Prostate gland (tissue), 2 donors: ENCODE data around the gene DLG2. TPM values are rescaled to one million over a fixed set of nuclear protein-coding genes. Genes with fewer than 3 reads are reported as not detected.

Source experiments
- DNase-seq: peaks from one replicate; pipeline ENCODE4 v3.0.0-alpha.2; 2019; ENCODE audit warnings: low spot score
- H3K27ac ChIP-seq, 2 donors: fragments of 200-600 bp; sonication (generic); 2 replicates each; pipeline ENCODE4 v1.5.1; 2017 to 2019
- H3K27me3 ChIP-seq: fragments of 200-600 bp; sonication (generic); replicated peaks from 2 replicates; pipeline ENCODE4 v1.5.1; 2019; ENCODE audit not compliant: insufficient read depth
- H3K36me3 ChIP-seq, 2 donors: fragments of 200-600 bp; sonication (generic); 1 replicate in 1 of 2; 2 replicates in 1 of 2; pipeline versions ENCODE4 v1.5.1 to v1.8.1; 2017 to 2019
- H3K4me1 ChIP-seq: fragments of 200-600 bp; sonication (generic); replicated peaks from 2 replicates; pipeline ENCODE4 v1.5.1; 2019
- H3K4me3 ChIP-seq, 2 donors: fragments of 200-600 bp; sonication (generic); 2 replicates each; pipeline ENCODE4 v1.5.1; 2017 to 2019
- H3K9me3 ChIP-seq: fragments of 200-600 bp; sonication (generic); 2 replicates; pipeline ENCODE4 v1.5.1; 2017
- POLR2A ChIP-seq: fragments of 450-650 bp; IDR thresholded peaks from one replicate; pipeline ENCODE4 v1.6.1; 2016; ENCODE audit warnings: antibody characterized with exemption, mild to moderate bottlenecking
- POLR2AphosphoS5 ChIP-seq: sonication (generic); formaldehyde crosslinking; IDR thresholded peaks from one replicate; pipeline ENCODE4 v1.6.1; 2017; ENCODE audit warnings: antibody characterized with exemption
- WGBS: methylation state at CpG from one replicate; pipeline ENCODE4 v1.1.5; 2018; 5-methylcytosine and 5-hydroxymethylcytosine counted together
- intact Hi-C: fragments of 100-400 bp; cut with DNase I; formaldehyde crosslinking; loops from one replicate; pipeline ENCODE4 v1.14.2; 2022
- total RNA-seq, 2 donors: library from RNA; depleted of rRNA; stranded (reverse); fragments of >200 nt; gene quantifications; one replicate each; pipeline ENCODE4 v1.1.0, GENCODE V29; 2016
- TF ChIP-seq, protein P1 (sequence below), 4 experiments: fragments of 200-600 bp in 2 of 4; fragments of 450-650 bp in 2 of 4; sonication (generic) in 2 of 4; IDR thresholded peaks; 1 replicate in 3 of 4; 2 replicates in 1 of 4; pipeline ENCODE4 v1.5.1; 2016 to 2019; ENCODE audit warnings: antibody characterized with exemption in 4 of 4, mild to moderate bottlenecking in 2 of 4, moderate library complexity in 2 of 4

Gene DLG2
- total RNA-seq, 2 donors from 2014 or later: 9.8 to 16.2 TPM

DNA sequence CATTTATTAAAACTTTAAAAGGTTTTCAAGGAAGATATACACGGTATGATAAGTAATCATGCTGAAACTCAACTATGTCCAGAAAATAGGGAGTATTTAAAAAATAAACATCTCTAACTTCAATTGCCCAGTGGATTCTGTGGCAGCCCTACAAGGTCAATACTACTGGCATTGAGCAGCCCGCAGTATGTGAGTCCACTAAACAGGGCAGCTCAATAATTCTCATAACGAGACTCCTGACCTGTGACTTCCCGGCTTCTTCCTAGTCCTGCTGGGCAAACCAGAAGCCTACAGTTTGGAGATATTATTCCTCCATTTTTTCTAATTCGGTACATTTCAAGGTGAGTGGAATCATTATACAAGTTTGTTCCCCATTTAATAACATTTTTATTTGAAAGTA lies 1760.5 kb downstream of the DLG2 start:
- H3K4me1 ChIP-seq: no peaks in the 10 kb centered on the region
- H3K27me3 ChIP-seq: no peaks in the 10 kb centered on the region
- no peaks in the 10 kb centered on the region for H3K9me3 ChIP-seq
- WGBS: 88% methylated on average over 5 of the region's 5 CpGs
- no peaks in the 10 kb centered on the region for H3K36me3 ChIP-seq
- H3K27ac ChIP-seq: no peak overlapping the region
- intact Hi-C loops: no loop called here
- no peak overlapping the region for H3K4me3 ChIP-seq
- TF ChIP-seq POLR2A: no peak
- no peak for TF ChIP-seq POLR2AphosphoS5
- TF ChIP-seq, protein P1, sequence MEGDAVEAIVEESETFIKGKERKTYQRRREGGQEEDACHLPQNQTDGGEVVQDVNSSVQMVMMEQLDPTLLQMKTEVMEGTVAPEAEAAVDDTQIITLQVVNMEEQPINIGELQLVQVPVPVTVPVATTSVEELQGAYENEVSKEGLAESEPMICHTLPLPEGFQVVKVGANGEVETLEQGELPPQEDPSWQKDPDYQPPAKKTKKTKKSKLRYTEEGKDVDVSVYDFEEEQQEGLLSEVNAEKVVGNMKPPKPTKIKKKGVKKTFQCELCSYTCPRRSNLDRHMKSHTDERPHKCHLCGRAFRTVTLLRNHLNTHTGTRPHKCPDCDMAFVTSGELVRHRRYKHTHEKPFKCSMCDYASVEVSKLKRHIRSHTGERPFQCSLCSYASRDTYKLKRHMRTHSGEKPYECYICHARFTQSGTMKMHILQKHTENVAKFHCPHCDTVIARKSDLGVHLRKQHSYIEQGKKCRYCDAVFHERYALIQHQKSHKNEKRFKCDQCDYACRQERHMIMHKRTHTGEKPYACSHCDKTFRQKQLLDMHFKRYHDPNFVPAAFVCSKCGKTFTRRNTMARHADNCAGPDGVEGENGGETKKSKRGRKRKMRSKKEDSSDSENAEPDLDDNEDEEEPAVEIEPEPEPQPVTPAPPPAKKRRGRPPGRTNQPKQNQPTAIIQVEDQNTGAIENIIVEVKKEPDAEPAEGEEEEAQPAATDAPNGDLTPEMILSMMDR (IDR thresholded peaks at IDR 0.05): no peak
- no peak for DNase-seq

GRCh38 chr11:83865636-83866461 lies 1761.3 kb downstream of the DLG2 start:
- WGBS: 77% methylated on average over 4 of the region's 4 CpGs
- Histone ChIP-seq H3K9me3 (no peaks in the 10 kb centered on the region), H3K27me3 (no peaks in the 10 kb centered on the region), H3K36me3 (no peaks in the 10 kb centered on the region), H3K4me3 (no peak overlapping the region), H3K27ac (no peak overlapping the region), H3K4me1 (no peaks in the 10 kb centered on the region)
- DNase-seq: no peak
- intact Hi-C loops: no loop called here
- no peak for TF ChIP-seq POLR2AphosphoS5
- TF ChIP-seq, protein P1 (IDR thresholded peaks at IDR 0.05): no peak

DNA sequence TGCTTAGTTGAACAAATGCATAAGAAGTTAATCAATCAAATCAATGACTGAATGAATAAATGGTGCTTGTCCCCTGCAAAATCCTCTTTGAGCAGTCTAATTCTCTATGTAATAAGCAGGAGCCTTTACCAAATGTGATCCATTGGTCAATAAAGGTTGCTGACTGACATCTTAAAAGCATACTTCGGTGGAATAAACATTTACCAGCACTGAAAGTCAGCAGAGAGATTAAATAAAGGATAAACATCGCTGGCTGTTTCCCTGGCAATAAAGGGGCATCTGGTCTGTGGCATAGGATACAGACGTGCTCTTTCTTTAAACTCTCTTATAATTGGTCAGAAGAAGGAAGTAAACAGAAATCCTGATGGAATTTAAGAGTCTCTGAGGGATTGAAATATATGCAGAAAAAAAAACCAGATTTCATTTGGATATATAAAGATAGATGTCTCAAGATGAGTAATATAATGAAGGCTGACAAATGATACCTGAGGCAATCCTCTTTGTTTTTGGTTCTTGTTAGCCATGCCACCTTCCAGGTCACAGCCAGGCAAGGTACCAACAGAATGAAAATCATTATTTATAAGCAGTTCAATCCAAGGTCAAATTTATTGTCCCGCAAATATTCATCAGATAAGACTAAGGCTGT lies 1762.6 kb downstream of the DLG2 start:
- no peak overlapping the region for H3K27ac ChIP-seq
- H3K4me3 ChIP-seq: no peak overlapping the region
- no peaks in the 10 kb centered on the region for H3K9me3 ChIP-seq
- no peak for DNase-seq
- intact Hi-C loops: no loop called here
- no peaks in the 10 kb centered on the region for H3K36me3 ChIP-seq
- TF ChIP-seq POLR2A (no peak), POLR2AphosphoS5 (no peak)
- TF ChIP-seq, protein P1 (IDR thresholded peaks at IDR 0.05): no peak
- WGBS: 23% methylated on average over 4 of the region's 4 CpGs
- no peaks in the 10 kb centered on the region for H3K4me1 ChIP-seq
- no peaks in the 10 kb centered on the region for H3K27me3 ChIP-seq

DNA sequence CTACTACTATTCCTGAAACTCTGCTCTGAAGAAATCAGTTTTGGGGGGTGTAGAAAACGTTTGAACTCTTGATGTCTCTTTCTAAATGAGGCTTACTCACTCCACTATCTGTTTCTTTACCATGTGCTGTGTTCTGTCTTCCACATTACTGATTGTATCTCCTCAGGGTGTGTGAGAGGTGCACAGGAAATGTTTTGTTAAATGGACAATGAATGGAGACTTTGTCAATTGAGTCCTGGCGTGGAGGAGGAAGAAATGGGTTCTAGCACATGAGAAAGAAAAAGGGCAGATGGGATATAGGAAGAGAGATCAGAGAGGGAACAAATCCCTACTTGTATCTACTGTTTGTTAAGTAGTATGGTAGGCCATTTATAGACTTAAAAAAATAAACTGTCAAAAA lies 1763.9 kb downstream of the DLG2 start:
- Histone ChIP-seq H3K27ac (no peak overlapping the region), H3K27me3 (no peaks in the 10 kb centered on the region), H3K4me1 (no peaks in the 10 kb centered on the region), H3K9me3 (no peaks in the 10 kb centered on the region), H3K36me3 (no peaks in the 10 kb centered on the region), H3K4me3 (no peak overlapping the region)
- intact Hi-C loops: no loop called here
- DNase-seq: no peak
- TF ChIP-seq POLR2AphosphoS5 (no peak), POLR2A (no peak)
- TF ChIP-seq, protein P1 (IDR thresholded peaks at IDR 0.05): no peak
- WGBS: 18% methylated on average over 2 of the region's 2 CpGs

DNA sequence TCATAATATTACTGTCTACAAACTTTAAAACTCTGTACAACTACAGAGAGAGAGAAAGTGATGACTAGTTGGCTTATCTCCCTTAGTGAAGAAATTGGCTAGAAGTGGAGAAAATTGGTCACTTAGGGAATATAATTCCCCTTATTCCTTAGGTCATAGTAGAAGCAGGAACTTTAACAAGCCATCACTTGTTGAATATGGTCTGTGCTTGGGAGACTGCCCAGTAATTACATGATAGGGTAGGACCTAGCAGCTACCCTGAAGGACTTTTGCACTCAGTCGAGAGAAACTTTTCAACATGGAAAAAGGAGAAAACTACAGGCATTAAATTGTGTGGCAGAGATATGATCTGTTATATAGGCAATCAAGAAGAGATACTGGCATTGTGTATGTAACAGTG lies 1764.5 kb downstream of the DLG2 start:
- H3K4me1 ChIP-seq: no peaks in the 10 kb centered on the region
- no peaks in the 10 kb centered on the region for H3K36me3 ChIP-seq
- no peak overlapping the region for H3K4me3 ChIP-seq
- TF ChIP-seq POLR2AphosphoS5: no peak
- TF ChIP-seq POLR2A: no peak
- TF ChIP-seq, protein P1 (IDR thresholded peaks at IDR 0.05): no peak
- DNase-seq: no peak
- H3K27ac ChIP-seq: no peak overlapping the region
- intact Hi-C loops: no loop called here
- no peaks in the 10 kb centered on the region for H3K9me3 ChIP-seq
- 23% methylated on average over 1 of the region's 1 CpG for WGBS
- no peaks in the 10 kb centered on the region for H3K27me3 ChIP-seq
